GM12878 (cell line): Measurements from ENCODE around the gene PGM2L1. TPM values are rescaled to one million over a fixed set of nuclear protein-coding genes. Genes with fewer than 3 reads are reported as not detected.

Source experiments
- ATAC-seq: fragments of 200-7000 bp; cut with Tn5 transposase; 3 replicates; pipeline ENCODE4 v1.9.1; 2020; ENCODE audit warnings: mild to moderate bottlenecking, moderate library complexity
- BruUV-seq: library from RNA; stranded (reverse); fragments of 400-500 nt; replicated peaks from 2 replicates; lab custom pipeline; 2021; lab: Mats Ljungman, UMichigan
- CTCF ChIA-PET: fragments of 300-600 bp; sonication (Branson Sonifier 250); formaldehyde crosslinking; extraction: SDS; loops from one replicate; lab custom pipeline; 2021; ENCODE audit warnings: inconsistent platforms; lab: Yijun Ruan, JAX
- POLR2A ChIA-PET: fragments of 350-600 bp; formaldehyde crosslinking; extraction: SDS; loops from one replicate; lab custom pipeline; 2021; ENCODE audit warnings: inconsistent platforms; lab: Charles Lee
- RAD21 ChIA-PET: fragments of 300-600 bp; sonication (Branson Sonifier 250); formaldehyde crosslinking; loops from one replicate; lab custom pipeline; 2023; ENCODE audit warnings: antibody characterized with exemption; ENCODE audit not compliant: unreplicated experiment; lab: Charles Lee
- SMC1A ChIA-PET: fragments of 300-600 bp; sonication (Branson Sonifier 250); formaldehyde crosslinking; loops from one replicate; lab custom pipeline; 2023; ENCODE audit not compliant: unreplicated experiment, uncharacterized antibody; lab: Charles Lee
- DNase-seq: peaks from one replicate; pipeline ENCODE4 v3.0.0-alpha.2; 2011; ENCODE audit warnings: low read depth, low spot score
- FAIRE-seq: peaks from 3 replicates; lab custom pipeline; 2011; peaks lifted over from hg19 to GRCh38; lab: Jason Lieb, UNC
- H2AFZ ChIP-seq: 2 replicates; pipeline ENCODE4 v1.6.0; 2011; ENCODE audit warnings: low read depth, low read length, control low read depth; ENCODE audit not compliant: control insufficient read depth
- H3K27ac ChIP-seq: 2 replicates; pipeline ENCODE4 v1.5.1; 2011; ENCODE audit warnings: control low read depth; ENCODE audit not compliant: control insufficient read depth, insufficient read depth
- H3K27me3 ChIP-seq, 2 experiments: replicated peaks in 1 of 2; 2 replicates each; pipeline versions ENCODE4 v1.6.0 to v1.6.1; 2011; ENCODE audit warnings: low read length in 1 of 2; ENCODE audit not compliant: control insufficient read depth in 2 of 2, insufficient read depth in 2 of 2
- H3K36me3 ChIP-seq, 2 experiments: 2 replicates each; pipeline ENCODE4 v1.5.1; 2011; ENCODE audit warnings: low read length in 1 of 2; ENCODE audit not compliant: control insufficient read depth in 2 of 2, insufficient read depth in 2 of 2
- H3K4me1 ChIP-seq: 2 replicates; pipeline ENCODE4 v1.6.1; 2011; ENCODE audit warnings: mild to moderate bottlenecking, low read length, moderate library complexity, mixed read lengths; ENCODE audit not compliant: control insufficient read depth, insufficient read depth
- H3K4me2 ChIP-seq: 2 replicates; pipeline ENCODE4 v1.6.0; 2011; ENCODE audit warnings: control low read depth; ENCODE audit not compliant: control insufficient read depth, insufficient read depth
- H3K4me3 ChIP-seq: fragments of 200-600 bp; sonication (generic); 2 replicates; pipeline ENCODE4 v1.5.1; 2016
- H3K79me2 ChIP-seq: 2 replicates; pipeline ENCODE4 v1.6.0; 2011; ENCODE audit warnings: low read length; ENCODE audit not compliant: control insufficient read depth, insufficient read depth
- H3K9ac ChIP-seq: 2 replicates; pipeline ENCODE4 v1.8.0; 2011; ENCODE audit warnings: low read length, control low read depth, mixed read lengths; ENCODE audit not compliant: control insufficient read depth, insufficient read depth
- H3K9me3 ChIP-seq: replicated peaks from 3 replicates; pipeline ENCODE4 v1.5.1; 2011; ENCODE audit warnings: mild to moderate bottlenecking, low read length; ENCODE audit not compliant: control insufficient read depth, insufficient read depth
- H4K20me1 ChIP-seq: 2 replicates; pipeline ENCODE4 v1.6.0; 2011; ENCODE audit not compliant: control insufficient read depth, insufficient read depth
- CBX3 ChIP-seq: fragments of 200-600 bp; sonication (generic); IDR thresholded peaks from 2 replicates; pipeline ENCODE4 v1.6.1; 2016; ENCODE audit warnings: low read depth, borderline replicate concordance
- CEBPB ChIP-seq, 2 experiments: fragments of 150-350 bp in 1 of 2; IDR thresholded peaks; 2 replicates each; pipeline ENCODE4 v1.6.1; 2012 to 2014; ENCODE audit warnings: low read depth in 2 of 2, low read length in 2 of 2, borderline replicate concordance in 1 of 2, inconsistent platforms in 1 of 2
- CHD1 ChIP-seq: IDR thresholded peaks from 2 replicates; pipeline ENCODE4 v1.6.1; 2012; ENCODE audit warnings: low read depth, low read length, improper control_type of control experiment
- EP300 ChIP-seq, 2 experiments: fragments of 150-350 bp in 1 of 2; IDR thresholded peaks; 2 replicates each; pipeline ENCODE4 v1.6.1; 2011 to 2012; ENCODE audit warnings: low read depth in 2 of 2, low read length in 2 of 2, borderline replicate concordance in 1 of 2, improper control_type of control experiment in 1 of 2, inconsistent platforms in 1 of 2; ENCODE audit not compliant: control insufficient read depth in 1 of 2
- EZH2 ChIP-seq: IDR thresholded peaks from 2 replicates; pipeline ENCODE4 v1.6.1; 2012; ENCODE audit warnings: low read depth, mild to moderate bottlenecking, control low read depth, inconsistent platforms, low read length, borderline replicate concordance; ENCODE audit not compliant: control insufficient read depth
- IKZF2 ChIP-seq, 2 experiments: fragments of 450-650 bp; IDR thresholded peaks; 2 replicates each; pipeline ENCODE4 v1.6.1; 2017; ENCODE audit warnings: mild to moderate bottlenecking in 2 of 2, moderate library complexity in 2 of 2
- NFYB ChIP-seq: IDR thresholded peaks from 2 replicates; pipeline ENCODE4 v1.6.1; 2011; ENCODE audit warnings: low read depth, mild to moderate bottlenecking, low read length, improper control_type of control experiment, moderate library complexity; ENCODE audit not compliant: insufficient read depth
- TCF7 ChIP-seq: IDR thresholded peaks from 2 replicates; pipeline ENCODE4 v1.6.1; 2014; ENCODE audit warnings: antibody characterized with exemption, borderline replicate concordance
- ZNF384 ChIP-seq: IDR thresholded peaks from 2 replicates; pipeline ENCODE4 v1.6.1; 2012; ENCODE audit warnings: low read depth, mild to moderate bottlenecking, low read length, improper control_type of control experiment, borderline replicate concordance
- WGBS: methylation state at CpG from one replicate; pipeline ENCODE4 v1.1.6; 2016; ENCODE audit warnings: low lambda C conversion rate; ENCODE audit not compliant: insufficient replicate concordance, insufficient coverage; ENCODE audit errors: missing lambda C conversion rate; 5-methylcytosine and 5-hydroxymethylcytosine counted together
- in situ Hi-C: fragments of 300-500 bp; cut with MboI; formaldehyde crosslinking; loops from 9 replicates; pipeline ENCODE4 v1.14.3; 2018; ENCODE audit warnings: mixed read lengths
- intact Hi-C: fragments of 100-400 bp; cut with micrococcal nuclease; formaldehyde crosslinking; loops from one replicate; pipeline ENCODE4 v1.14.2; 2022; ENCODE audit not compliant: unreplicated experiment
- polyA plus RNA-seq, 11 experiments: library from polyadenylated mRNA; depleted of rRNA in 4 of 11; unstranded in 6 of 11; stranded (reverse) in 5 of 11; fragments of >200 nt; fragmentation: Nextera tagmentation in 4 of 11; fragmentation: Illumina TruSeq in 1 of 11; extraction: Ambion mirVana in 4 of 11; extraction: Trizol in 1 of 11; gene quantifications; 1 replicate in 1 of 11; 2 replicates in 10 of 11; pipeline versions ENCODE4 v1.2.1 to v1.2.3, GENCODE V29; 2011 to 2016; ENCODE audit warnings: inconsistent platforms in 2 of 11, missing spikeins in 2 of 11, low read depth in 1 of 11
- total RNA-seq, 4 experiments: library from RNA; depleted of rRNA in 3 of 4; stranded (reverse); fragments of >200 nt in 3 of 4; fragmentation: Illumina TruSeq in 1 of 4; extraction: Trizol in 1 of 4; gene quantifications; 2 replicates each; pipeline versions ENCODE4 v1.2.1 to v1.2.3, GENCODE V29; 2013 to 2021
- TF ChIP-seq, protein P1 (sequence below): IDR thresholded peaks from 2 replicates; pipeline ENCODE4 v1.6.1; 2011; ENCODE audit warnings: low read depth, low read length, improper control_type of control experiment, borderline replicate concordance
- TF ChIP-seq, protein P2 (sequence below): fragments of 150-350 bp; IDR thresholded peaks from 2 replicates; pipeline ENCODE4 v1.6.1; 2016; ENCODE audit warnings: low read depth, low read length

The PGM2L1 gene
- total and polyA plus RNA-seq, 10 of the 15 experiments (the other 5 are each of a cell fraction or from before 2014, with no cell fraction given) = 0.04 to 0.20 (median 0.13) TPM; not detected in 1

DNA sequence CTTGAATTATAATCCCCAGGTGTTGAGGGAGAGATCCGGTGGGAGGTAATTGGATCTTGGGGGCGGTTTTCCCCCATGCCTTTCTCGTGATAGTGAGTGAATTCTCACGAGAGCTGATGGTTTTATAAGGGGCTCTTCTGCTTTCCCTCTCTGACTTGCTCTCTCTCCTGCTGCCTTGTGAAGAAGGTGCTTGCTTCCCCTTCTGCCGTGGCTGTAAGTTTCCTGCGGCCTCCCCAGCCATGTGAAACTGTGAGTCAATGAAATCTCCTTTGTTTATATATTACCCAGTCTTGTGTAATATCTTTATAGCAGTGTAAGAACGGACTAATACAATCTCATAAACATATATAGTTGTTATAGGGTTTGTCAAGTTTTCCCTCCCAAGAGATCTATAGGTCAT lies 36.3 kb upstream of the PGM2L1 start:
- H4K20me1 ChIP-seq = no peaks in the 10 kb centered on the region
- H3K27me3 ChIP-seq = no peaks in the 10 kb centered on the region
- POLR2A ChIA-PET = no interaction called here
- FAIRE-seq (no peak), DNase-seq (no peak), ATAC-seq (no peak)
- H3K4me2 ChIP-seq = no peak overlapping the region
- no TSS peak for BruUV-seq
- CTCF ChIA-PET = interaction anchor here (0.8 to 3.3 kb wide), 4 partner anchors 14 to 45 kb away, joined by 3 to 17 read pairs (median 7); no protein-coding TSS in a partner anchor
- no peak overlapping the region for H2AFZ ChIP-seq
- H3K4me1 ChIP-seq = no peaks in the 10 kb centered on the region
- SMC1A ChIA-PET = no interaction called here
- H3K9me3 ChIP-seq = no peaks in the 10 kb centered on the region
- H3K36me3 ChIP-seq = no peaks in the 10 kb centered on the region
- H3K79me2 ChIP-seq = no peaks in the 10 kb centered on the region
- RAD21 ChIA-PET = no interaction called here
- H3K9ac ChIP-seq = no peak overlapping the region
- no peak overlapping the region for H3K27ac ChIP-seq
- no peak for TF ChIP-seq CHD1
- no peak for TF ChIP-seq CBX3
- no peak for TF ChIP-seq EP300 (IDR thresholded peaks at IDR 0.05; ENCODE audit: borderline replicate concordance in 1 of 2, control insufficient read depth in 1 of 2, low read depth in 2 of 2, low read length in 2 of 2)
- TF ChIP-seq EZH2 = no peak
- TF ChIP-seq, protein P1, sequence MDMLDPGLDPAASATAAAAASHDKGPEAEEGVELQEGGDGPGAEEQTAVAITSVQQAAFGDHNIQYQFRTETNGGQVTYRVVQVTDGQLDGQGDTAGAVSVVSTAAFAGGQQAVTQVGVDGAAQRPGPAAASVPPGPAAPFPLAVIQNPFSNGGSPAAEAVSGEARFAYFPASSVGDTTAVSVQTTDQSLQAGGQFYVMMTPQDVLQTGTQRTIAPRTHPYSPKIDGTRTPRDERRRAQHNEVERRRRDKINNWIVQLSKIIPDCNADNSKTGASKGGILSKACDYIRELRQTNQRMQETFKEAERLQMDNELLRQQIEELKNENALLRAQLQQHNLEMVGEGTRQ = no peak
- intact Hi-C loops = no loop called here
- in situ Hi-C loops = no loop called here
- H3K4me3 ChIP-seq = no peak overlapping the region
- 0% methylated on average over 7 of the region's 7 CpGs for WGBS

DNA sequence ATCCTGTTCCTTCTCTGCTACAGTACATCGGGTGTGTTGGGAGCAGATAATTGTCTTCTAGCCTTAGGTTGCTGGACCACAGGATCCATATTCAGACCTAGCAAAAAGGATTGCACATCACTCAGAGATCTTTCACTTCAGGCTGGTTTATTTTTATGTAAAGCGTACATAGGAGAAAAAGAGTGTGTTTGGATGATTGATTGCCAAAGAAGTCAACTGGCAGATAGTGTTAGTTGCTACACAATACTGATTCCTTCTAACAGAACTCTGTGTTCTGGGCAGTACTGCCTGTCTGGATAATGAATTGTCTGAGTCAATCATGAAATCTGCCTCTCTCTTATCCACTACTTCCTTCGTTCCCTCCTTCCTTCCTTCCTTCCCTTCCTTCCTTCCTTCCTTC lies 31.0 kb upstream of the PGM2L1 start:
- no peaks in the 10 kb centered on the region for H4K20me1 ChIP-seq
- no peak for DNase-seq
- no peaks in the 10 kb centered on the region for H3K27me3 ChIP-seq
- H3K4me1 ChIP-seq = no peaks in the 10 kb centered on the region
- CTCF ChIA-PET = interaction anchor here (1.9 to 2.0 kb wide), 2 partner anchors 21 to 39 kb away, joined by 5 to 12 read pairs; no protein-coding TSS in a partner anchor
- H3K79me2 ChIP-seq = no peaks in the 10 kb centered on the region
- 72% methylated on average over 3 of the region's 3 CpGs for WGBS
- H3K9me3 ChIP-seq = no peaks in the 10 kb centered on the region
- intact Hi-C loops (no loop called here), in situ Hi-C loops (no loop called here)
- no peak for FAIRE-seq
- no peak overlapping the region for H2AFZ ChIP-seq
- RAD21 ChIA-PET = no interaction called here
- H3K4me2 ChIP-seq = no peak overlapping the region
- POLR2A ChIA-PET = no interaction called here
- SMC1A ChIA-PET = interaction anchor here (0.9 kb wide), 1 partner anchor 9 kb away, joined by 4 read pairs; no protein-coding TSS in a partner anchor
- no peak for ATAC-seq
- no peak overlapping the region for H3K27ac ChIP-seq
- H3K36me3 ChIP-seq = no peaks in the 10 kb centered on the region
- H3K9ac ChIP-seq = no peak overlapping the region
- BruUV-seq = no TSS peak
- no peak overlapping the region for H3K4me3 ChIP-seq
- TF ChIP-seq TCF7 (no peak), ZNF384 (no peak), IKZF2 (IDR thresholded peaks at IDR 0.05) (no peak), CEBPB (IDR thresholded peaks at IDR 0.05; ENCODE audit: borderline replicate concordance in 1 of 2, low read depth in 2 of 2, low read length in 2 of 2) (no peak), NFYB (no peak)
- TF ChIP-seq, protein P2, sequence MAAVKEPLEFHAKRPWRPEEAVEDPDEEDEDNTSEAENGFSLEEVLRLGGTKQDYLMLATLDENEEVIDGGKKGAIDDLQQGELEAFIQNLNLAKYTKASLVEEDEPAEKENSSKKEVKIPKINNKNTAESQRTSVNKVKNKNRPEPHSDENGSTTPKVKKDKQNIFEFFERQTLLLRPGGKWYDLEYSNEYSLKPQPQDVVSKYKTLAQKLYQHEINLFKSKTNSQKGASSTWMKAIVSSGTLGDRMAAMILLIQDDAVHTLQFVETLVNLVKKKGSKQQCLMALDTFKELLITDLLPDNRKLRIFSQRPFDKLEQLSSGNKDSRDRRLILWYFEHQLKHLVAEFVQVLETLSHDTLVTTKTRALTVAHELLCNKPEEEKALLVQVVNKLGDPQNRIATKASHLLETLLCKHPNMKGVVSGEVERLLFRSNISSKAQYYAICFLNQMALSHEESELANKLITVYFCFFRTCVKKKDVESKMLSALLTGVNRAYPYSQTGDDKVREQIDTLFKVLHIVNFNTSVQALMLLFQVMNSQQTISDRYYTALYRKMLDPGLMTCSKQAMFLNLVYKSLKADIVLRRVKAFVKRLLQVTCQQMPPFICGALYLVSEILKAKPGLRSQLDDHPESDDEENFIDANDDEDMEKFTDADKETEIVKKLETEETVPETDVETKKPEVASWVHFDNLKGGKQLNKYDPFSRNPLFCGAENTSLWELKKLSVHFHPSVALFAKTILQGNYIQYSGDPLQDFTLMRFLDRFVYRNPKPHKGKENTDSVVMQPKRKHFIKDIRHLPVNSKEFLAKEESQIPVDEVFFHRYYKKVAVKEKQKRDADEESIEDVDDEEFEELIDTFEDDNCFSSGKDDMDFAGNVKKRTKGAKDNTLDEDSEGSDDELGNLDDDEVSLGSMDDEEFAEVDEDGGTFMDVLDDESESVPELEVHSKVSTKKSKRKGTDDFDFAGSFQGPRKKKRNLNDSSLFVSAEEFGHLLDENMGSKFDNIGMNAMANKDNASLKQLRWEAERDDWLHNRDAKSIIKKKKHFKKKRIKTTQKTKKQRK = no peak
